Activated CD8-positive, alpha-beta T cell treated with anti-CD3 and anti-CD28 coated beads for 36 hours (primary cell): ENCODE data around the gene DNPH1. TPM values are rescaled to one million over a fixed set of nuclear protein-coding genes. Genes with fewer than 3 reads are reported as not detected.

Experiments used
- ATAC-seq: fragments of 200-7000 bp; cut with Tn5 transposase; one replicate; pipeline ENCODE4 v1.10.0; 2021; ENCODE audit warnings: mild to moderate bottlenecking, moderate library complexity
- CTCF ChIA-PET: fragments of 350-600 bp; sonication (Branson Sonifier 250); formaldehyde crosslinking; loops from one replicate; lab custom pipeline; 2021; ENCODE audit warnings: antibody characterized with exemption; lab: Charles Lee
- POLR2A ChIA-PET: fragments of 350-600 bp; sonication (Branson Sonifier 250); formaldehyde crosslinking; loops from one replicate; lab custom pipeline; 2021; ENCODE audit warnings: antibody characterized with exemption; lab: Charles Lee
- DNase-seq: peaks from one replicate; pipeline ENCODE4 v3.0.0-alpha.2; 2020
- H3K27ac Mint-ChIP-seq: one replicate; pipeline ENCODE4 v1.8.0; 2021; ENCODE audit warnings: mild to moderate bottlenecking, mixed read lengths
- H3K27me3 Mint-ChIP-seq: one replicate; pipeline ENCODE4 v1.8.0; 2021; ENCODE audit warnings: mixed read lengths
- H3K36me3 Mint-ChIP-seq: one replicate; pipeline ENCODE4 v1.8.0; 2021; ENCODE audit warnings: low read depth, mixed read lengths
- H3K4me1 Mint-ChIP-seq: one replicate; pipeline ENCODE4 v1.8.0; 2021; ENCODE audit warnings: low read depth, mixed read lengths
- H3K4me3 Mint-ChIP-seq: one replicate; pipeline ENCODE4 v1.8.0; 2021; ENCODE audit warnings: mild to moderate bottlenecking, moderate library complexity, mixed read lengths
- H3K9me3 Mint-ChIP-seq: one replicate; pipeline ENCODE4 v1.8.0; 2021; ENCODE audit warnings: mixed read lengths
- intact Hi-C: fragments of 100-400 bp; cut with micrococcal nuclease; formaldehyde crosslinking; loops from one replicate; pipeline ENCODE4 v1.10.0; 2022
- total RNA-seq, 2 experiments: library from RNA; stranded (reverse); gene quantifications; one replicate each; pipeline ENCODE4 v1.2.3, GENCODE V29; 2021
- TF ChIP-seq, protein P1 (sequence below): fragments of 200-600 bp; IDR thresholded peaks from one replicate; pipeline ENCODE4 v1.8.0; 2022; ENCODE audit warnings: antibody characterized with exemption, mild to moderate bottlenecking

DNPH1 gene
- total RNA-seq, 2 experiments from 2014 or later, result 86.2 to 86.5 TPM

DNA sequence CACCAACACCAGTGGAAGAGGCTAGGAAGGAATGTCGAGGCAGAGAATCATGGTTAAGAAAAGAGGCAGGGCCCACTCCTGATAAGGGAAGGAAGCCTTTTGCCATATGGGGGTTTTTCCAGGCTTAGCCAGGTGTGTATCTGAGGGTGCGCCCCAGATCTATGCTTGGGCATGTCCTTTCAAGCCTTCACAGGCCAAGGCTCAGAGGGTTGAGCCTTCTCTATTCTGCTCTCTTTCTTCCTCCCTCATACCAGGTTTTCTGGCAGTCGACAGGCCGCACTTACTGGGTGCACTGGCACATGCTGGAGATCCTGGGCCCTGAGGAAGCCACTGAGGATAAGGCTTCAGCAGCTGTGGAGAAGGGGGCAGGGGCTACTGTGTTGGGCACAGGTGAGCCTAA is 42.6 kb downstream of the DNPH1 start:
- TF ChIP-seq, protein P1, sequence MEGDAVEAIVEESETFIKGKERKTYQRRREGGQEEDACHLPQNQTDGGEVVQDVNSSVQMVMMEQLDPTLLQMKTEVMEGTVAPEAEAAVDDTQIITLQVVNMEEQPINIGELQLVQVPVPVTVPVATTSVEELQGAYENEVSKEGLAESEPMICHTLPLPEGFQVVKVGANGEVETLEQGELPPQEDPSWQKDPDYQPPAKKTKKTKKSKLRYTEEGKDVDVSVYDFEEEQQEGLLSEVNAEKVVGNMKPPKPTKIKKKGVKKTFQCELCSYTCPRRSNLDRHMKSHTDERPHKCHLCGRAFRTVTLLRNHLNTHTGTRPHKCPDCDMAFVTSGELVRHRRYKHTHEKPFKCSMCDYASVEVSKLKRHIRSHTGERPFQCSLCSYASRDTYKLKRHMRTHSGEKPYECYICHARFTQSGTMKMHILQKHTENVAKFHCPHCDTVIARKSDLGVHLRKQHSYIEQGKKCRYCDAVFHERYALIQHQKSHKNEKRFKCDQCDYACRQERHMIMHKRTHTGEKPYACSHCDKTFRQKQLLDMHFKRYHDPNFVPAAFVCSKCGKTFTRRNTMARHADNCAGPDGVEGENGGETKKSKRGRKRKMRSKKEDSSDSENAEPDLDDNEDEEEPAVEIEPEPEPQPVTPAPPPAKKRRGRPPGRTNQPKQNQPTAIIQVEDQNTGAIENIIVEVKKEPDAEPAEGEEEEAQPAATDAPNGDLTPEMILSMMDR, result no peak
- no peaks in the 10 kb centered on the region for H3K9me3 Mint-ChIP-seq
- H3K36me3 Mint-ChIP-seq, result peaks cover 22% of the 10 kb centered on the region
- intact Hi-C loops, result no loop called here
- no peaks in the 10 kb centered on the region for H3K27me3 Mint-ChIP-seq
- CTCF ChIA-PET, result no interaction called here
- H3K4me1 Mint-ChIP-seq, result peaks cover 44% of the 10 kb centered on the region
- H3K27ac Mint-ChIP-seq, result no peak overlapping the region
- POLR2A ChIA-PET, result no interaction called here
- DNase-seq (no peak), ATAC-seq (no peak)
- no peak overlapping the region for H3K4me3 Mint-ChIP-seq

DNA sequence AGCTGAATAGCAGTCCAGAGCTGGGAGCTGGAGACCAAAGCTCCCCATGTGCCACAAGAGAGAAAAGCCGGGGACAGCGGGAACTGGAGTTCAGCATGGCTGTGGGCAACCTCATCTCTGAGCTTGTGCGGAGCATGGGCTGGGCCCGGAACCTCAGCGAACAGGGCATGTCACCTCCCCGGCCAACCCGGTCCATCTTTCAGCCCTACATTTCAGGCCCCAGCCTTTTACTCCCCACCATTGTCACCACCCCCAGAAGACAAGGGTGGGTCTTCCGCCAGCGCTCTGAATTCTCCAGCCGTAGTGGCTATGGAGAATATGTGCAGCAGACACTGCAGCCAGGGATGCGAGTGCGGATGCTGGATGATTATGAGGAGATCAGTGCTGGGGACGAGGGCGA is 43.3 kb downstream of the DNPH1 start:
- CTCF ChIA-PET, result interaction anchor here (0.6 to 1.6 kb wide), 5 partner anchors 9 to 270 kb away, joined by 3 to 7 read pairs (median 3); partner anchors contain the start of gene DLK2
- no peak for ATAC-seq
- POLR2A ChIA-PET, result interaction anchor here (0.5 to 0.6 kb wide), 2 partner anchors 12 to 16 kb away, joined by 3 read pairs; no protein-coding TSS in a partner anchor
- intact Hi-C loops, result no loop called here
- Mint-ChIP-seq H3K4me1 (peaks cover 51% of the 10 kb centered on the region), H3K27me3 (no peaks in the 10 kb centered on the region), H3K4me3 (no peak overlapping the region), H3K9me3 (no peaks in the 10 kb centered on the region), H3K27ac (no peak overlapping the region), H3K36me3 (peaks cover 26% of the 10 kb centered on the region)
- TF ChIP-seq, protein P1, result no peak
- no peak for DNase-seq

GRCh38 chr6:43185391-43185985 is 43.8 kb downstream of the DNPH1 start:
- ChIA-PET POLR2A (interaction anchor here (0.6 to 1.5 kb wide), 2 partner anchors 10 to 11 kb away, joined by 3 to 7 read pairs; no protein-coding TSS in a partner anchor), CTCF (interaction anchor here (0.6 to 1.6 kb wide), 5 partner anchors 9 to 270 kb away, joined by 3 to 7 read pairs (median 3); partner anchors contain the start of gene DLK2)
- Mint-ChIP-seq H3K9me3 (no peaks in the 10 kb centered on the region), H3K4me1 (peaks cover 49% of the 10 kb centered on the region), H3K27ac (peak overlapping the region; percentile 81), H3K36me3 (peaks cover 27% of the 10 kb centered on the region), H3K27me3 (no peaks in the 10 kb centered on the region), H3K4me3 (peak overlapping the region; percentile 16)
- DNase-seq (peak; percentile 31), ATAC-seq (peak; percentile 35)
- TF ChIP-seq, protein P1, result no peak
- intact Hi-C loops, result no loop called here

GRCh38 chr6:43184268-43184985 is 44.9 kb downstream of the DNPH1 start:
- ATAC-seq (no peak), DNase-seq (no peak)
- H3K27me3 Mint-ChIP-seq, result no peaks in the 10 kb centered on the region
- H3K36me3 Mint-ChIP-seq, result peaks cover 23% of the 10 kb centered on the region
- no peaks in the 10 kb centered on the region for H3K9me3 Mint-ChIP-seq
- H3K27ac Mint-ChIP-seq, result peak overlapping the region; percentile 17
- ChIA-PET POLR2A (interaction anchor here (1.5 kb wide), 1 partner anchor 11 kb away, joined by 7 read pairs; no protein-coding TSS in a partner anchor), CTCF (no interaction called here)
- peak overlapping the region; percentile 11 for H3K4me3 Mint-ChIP-seq
- H3K4me1 Mint-ChIP-seq, result peaks cover 44% of the 10 kb centered on the region
- TF ChIP-seq, protein P1, result no peak
- intact Hi-C loops, result no loop called here

DNA sequence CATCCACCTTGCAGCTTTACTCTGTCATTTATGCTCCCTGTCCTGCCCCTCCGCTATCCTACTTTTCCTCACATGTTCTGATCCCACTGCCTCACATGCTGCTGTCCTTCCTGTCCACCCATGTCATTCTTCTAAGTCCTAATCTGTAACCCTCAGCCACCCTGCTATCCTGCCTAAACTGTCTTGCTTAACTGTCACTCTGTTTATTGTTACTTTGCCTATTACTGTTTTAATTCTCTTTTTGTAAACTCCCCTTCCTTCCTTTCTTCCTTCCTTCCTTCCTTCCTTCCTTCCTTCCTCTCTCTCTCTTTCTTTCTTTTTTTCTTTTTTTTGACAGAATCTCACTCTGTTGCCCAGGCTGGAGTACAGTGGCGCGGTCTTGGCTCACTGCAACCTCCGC is 45.8 kb downstream of the DNPH1 start:
- POLR2A ChIA-PET, result interaction anchor here (2.1 kb wide), 1 partner anchor 41 kb away, joined by 12 read pairs; no protein-coding TSS in a partner anchor
- DNase-seq (no peak), ATAC-seq (no peak)
- peak overlapping the region; percentile 90 for H3K4me3 Mint-ChIP-seq
- peaks cover 44% of the 10 kb centered on the region for H3K4me1 Mint-ChIP-seq
- H3K36me3 Mint-ChIP-seq, result peaks cover 28% of the 10 kb centered on the region
- intact Hi-C loops, result no loop called here
- H3K9me3 Mint-ChIP-seq, result no peaks in the 10 kb centered on the region
- CTCF ChIA-PET, result no interaction called here
- H3K27me3 Mint-ChIP-seq, result no peaks in the 10 kb centered on the region
- TF ChIP-seq, protein P1, result no peak
- peak overlapping the region; percentile 87 for H3K27ac Mint-ChIP-seq
